GM21390 (cell line): ENCODE results near the gene TRDN.
A peak's percentile ranks its signal among the peaks of the same experiment; 100 is the strongest.
"Not testable (repeated sequence)": the region's sequence is repeated elsewhere in the genome, so short reads cannot be mapped to it uniquely, and the experiment has no call there.

Experiments
- ATAC-seq: cut with Tn5 transposase; IDR thresholded peaks from one replicate; pipeline ENCODE4 v1.9.1; 2021; ENCODE audit not compliant: unreplicated experiment

Gene TRDN

GRCh38 chr6:123632641-123633040 is 4.1 kb downstream of the TRDN start:
- ATAC-seq, result no peak

DNA sequence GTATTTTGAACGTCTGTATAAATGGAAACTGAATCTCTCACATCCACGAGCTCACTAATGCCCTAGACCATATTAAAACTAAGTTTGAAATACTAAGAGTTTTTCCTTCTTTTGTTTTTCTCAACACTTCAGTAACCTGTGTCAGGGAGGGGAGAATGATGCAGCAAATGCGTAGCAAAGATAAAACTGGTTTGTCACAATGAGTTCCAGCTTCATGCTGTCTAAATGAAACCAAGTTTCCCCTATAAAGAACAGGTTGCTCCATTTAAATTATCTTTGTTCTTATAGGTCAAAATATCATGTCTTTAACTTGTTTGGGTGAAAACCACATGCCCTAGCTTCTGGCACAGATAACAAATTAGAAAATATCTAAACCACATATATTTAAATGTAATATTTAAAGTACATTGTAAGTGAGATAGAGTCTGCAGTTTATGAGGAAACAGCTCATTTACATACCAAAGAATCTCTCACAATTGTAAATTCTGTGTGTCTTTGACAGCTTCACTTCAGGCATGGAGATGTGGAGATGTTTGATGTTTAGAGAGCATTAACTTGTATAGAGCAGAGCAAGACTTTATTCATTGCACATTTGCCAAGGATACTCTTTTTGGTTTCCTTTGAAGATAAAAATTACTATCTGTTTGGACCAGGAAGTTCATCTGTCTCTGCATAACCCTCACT is 7.3 kb downstream of the TRDN start:
- no peak for ATAC-seq

- ATAC-seq, result no peak
These were observed 11.1 kb downstream of the TRDN start for GRCh38 chr6:123625696-123626095.

DNA sequence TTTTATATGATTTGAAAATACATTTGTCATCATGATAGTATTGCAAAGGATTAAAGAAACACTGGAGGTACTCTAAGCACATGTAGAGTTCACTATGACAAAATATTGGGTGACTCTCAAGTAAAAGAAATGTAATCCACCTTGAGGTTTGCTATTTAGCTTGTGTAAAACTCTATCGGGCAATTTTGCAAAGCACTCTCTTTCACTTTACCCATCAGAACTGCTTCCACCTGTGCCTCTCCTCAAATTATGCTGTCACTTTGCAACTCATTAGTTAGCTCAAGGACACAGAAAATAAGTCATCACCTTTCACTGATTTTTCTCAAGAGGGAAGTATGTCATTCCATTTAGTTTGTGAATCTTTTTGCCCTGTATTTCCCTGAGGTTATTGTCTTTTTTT is 14.0 kb downstream of the TRDN start:
- no peak for ATAC-seq

DNA sequence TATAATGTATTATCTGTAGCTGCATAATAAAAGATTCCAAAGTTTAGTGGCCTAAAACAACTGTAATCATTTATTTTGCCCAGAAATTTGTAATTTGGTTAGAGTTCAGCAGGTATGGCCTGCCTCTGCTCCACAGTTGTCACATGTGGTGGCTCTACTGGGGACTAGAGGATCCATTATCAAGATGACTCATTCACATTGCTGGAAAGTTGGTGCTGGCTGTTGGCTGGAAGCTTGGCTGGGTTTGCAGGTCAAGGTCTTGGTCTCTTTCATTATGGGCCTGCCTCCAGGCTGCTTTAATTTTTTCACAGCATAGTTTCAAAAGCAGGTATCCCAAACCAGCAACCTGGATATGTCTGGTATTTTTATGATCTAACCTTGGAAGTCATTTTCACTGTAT is 17.6 kb downstream of the TRDN start:
- no peak for ATAC-seq

GRCh38 chr6:123616942-123617341 is 19.8 kb downstream of the TRDN start:
- no peak for ATAC-seq

- ATAC-seq, result no peak
These were observed 20.7 kb downstream of the TRDN start for GRCh38 chr6:123616016-123616415.

GRCh38 chr6:123610779-123611178 is 26.0 kb downstream of the TRDN start:
- ATAC-seq, result no peak

DNA sequence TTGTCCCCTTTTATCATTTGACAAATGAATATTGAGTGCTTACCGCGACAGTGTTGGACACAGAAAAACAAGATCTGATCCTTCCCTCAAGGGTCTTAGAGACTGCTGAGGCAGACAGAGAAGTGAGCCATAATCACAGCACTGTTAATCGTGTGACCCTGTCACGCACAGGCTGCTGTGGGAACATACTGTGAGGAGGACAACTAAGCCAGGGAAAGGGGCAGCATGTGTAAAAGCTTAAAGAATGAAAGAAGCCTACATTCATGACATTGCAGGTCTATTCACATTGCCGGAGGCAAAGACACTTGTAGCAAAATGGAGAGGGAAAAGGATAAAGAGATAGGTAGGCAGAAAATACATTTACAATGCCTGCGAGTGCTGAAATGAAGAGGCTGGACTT is 32.7 kb downstream of the TRDN start:
- no peak for ATAC-seq

DNA sequence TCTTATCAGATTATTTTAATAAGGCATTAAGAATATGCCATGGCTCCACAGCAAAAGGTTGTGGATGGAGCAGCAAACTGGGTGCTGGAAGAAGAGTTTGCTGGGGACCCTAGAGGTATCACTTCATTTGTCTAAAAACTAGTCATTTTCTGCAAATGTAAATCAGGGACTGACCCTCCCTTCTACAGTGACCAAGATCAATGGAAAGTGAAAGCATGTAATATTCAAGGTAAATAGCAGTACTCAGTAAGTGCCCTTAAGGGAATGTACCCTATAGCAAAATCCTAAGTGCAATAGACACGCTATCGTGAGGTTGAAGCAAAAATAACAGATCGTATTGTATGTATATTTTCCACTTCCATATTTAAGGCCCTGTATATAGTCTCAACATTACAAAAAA is 38.7 kb downstream of the TRDN start:
- peak; percentile 67 for ATAC-seq

DNA sequence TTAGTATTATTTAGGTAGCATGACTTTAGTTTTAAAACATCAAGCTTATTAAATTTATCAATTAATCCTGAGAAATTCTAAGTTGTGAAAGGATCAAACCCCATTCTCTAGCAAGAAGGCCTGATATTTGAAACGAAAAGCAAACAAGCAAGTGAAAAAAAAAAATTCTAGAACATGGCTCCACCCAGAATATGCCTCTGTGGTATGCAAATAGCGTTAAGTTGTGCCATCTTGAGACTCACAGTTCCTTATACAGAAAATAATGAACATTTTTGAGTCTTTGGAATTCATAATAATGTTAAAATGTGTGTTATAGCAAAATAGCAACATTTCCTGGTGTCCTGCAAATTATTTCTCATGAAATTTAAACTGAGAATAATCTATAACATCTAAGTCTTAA is 42.0 kb downstream of the TRDN start:
- ATAC-seq, result no peak

- no peak for ATAC-seq
These were observed 44.3 kb downstream of the TRDN start for GRCh38 chr6:123592426-123592825.

GRCh38 chr6:123589973-123590372 is 46.8 kb downstream of the TRDN start:
- no peak for ATAC-seq

- no peak for ATAC-seq
These were observed 47.4 kb downstream of the TRDN start for GRCh38 chr6:123589317-123589716.

GRCh38 chr6:123588546-123588895 is 48.2 kb downstream of the TRDN start:
- ATAC-seq, result no peak

- no peak for ATAC-seq
These were observed 48.8 kb downstream of the TRDN start for GRCh38 chr6:123587838-123588545.

GRCh38 chr6:123587407-123587806 is 49.3 kb downstream of the TRDN start:
- not testable (repeated sequence) for ATAC-seq

GRCh38 chr6:123580331-123580730 is 56.4 kb downstream of the TRDN start:
- ATAC-seq, result no peak

DNA sequence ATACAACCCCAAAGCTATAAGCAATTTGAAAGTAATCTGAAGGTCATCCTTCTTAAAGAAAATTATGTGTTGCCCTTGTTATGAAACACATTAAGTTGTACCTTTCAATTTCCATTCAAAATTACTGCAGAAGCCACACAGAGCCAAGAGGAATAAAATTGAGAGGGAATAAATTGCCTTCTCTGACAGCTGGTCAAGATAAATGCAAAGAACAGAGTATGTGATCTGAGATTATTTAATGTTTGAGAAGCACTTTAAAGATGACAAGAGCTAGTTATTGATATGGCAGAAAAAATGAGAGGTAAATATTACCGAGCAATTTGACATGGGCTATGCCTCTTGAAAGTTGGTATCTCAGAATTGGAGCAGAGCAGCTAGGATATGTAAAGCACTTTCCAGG is 61.6 kb downstream of the TRDN start:
- no peak for ATAC-seq

DNA sequence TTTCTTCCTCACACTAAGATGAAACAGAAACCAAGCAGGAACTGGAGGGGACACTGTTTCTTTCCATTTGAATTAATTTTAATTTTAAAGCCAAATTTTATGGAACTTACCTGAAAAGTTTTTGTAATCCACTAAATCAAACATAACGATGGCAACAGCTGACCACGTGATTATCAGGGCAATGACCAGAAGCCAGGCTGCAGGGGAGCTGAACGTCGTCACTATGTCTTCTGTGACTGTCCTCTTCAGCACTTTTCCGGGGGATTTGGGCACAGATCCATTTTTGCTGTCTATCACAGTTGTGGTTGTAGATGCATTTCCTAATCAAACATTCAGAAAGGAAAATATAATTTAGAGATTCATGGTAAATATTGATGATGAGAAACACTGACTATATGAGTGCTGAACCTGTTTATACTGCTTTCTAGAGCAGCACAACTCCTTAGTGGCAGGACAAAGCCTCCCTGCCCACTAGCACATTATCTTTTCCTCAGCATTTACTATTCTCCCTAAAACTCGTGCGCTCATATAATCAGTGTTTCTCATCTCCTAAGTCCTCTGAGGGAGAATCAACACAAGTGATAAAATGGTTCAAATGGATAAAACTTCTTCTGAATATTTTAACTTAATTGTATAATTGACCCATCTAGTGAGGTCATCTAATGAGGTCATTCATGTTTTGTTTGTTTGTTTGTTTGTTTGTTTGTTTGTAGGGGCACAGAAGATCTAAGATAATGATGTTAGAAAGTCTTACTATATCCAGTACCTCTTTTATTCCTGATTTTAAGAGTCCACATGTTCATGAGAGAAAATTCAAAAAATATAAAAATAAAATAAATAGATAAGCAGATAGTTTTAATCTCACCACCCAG is 65.7 kb downstream of the TRDN start:
- no peak for ATAC-seq

- no peak for ATAC-seq
These were observed 67.2 kb downstream of the TRDN start for GRCh38 chr6:123569575-123569974.

- no peak for ATAC-seq
These were observed 71.2 kb downstream of the TRDN start for GRCh38 chr6:123565529-123565928.
